Breast epithelium (tissue), 4 donors: ENCODE results near the gene PLEKHN1. TPM values are rescaled to one million over a fixed set of nuclear protein-coding genes. Genes with fewer than 3 reads are reported as not detected.
A peak's percentile ranks its signal among the peaks of the same experiment; 100 is the strongest.
"Not testable (repeated sequence)": the region's sequence is repeated elsewhere in the genome, so short reads cannot be mapped to it uniquely, and the experiment has no call there.

Experiments used
- DNase-seq, 2 donors: peaks; one replicate each; pipeline ENCODE4 v3.0.0-alpha.2; 2019; ENCODE audit warnings: low spot score in 2 of 2
- H3K27ac ChIP-seq, 2 donors: fragments of 200-600 bp; sonication (generic) in 1 of 2; one replicate each; pipeline ENCODE4 v1.5.1; 2016 to 2019; ENCODE audit warnings: mild to moderate bottlenecking in 1 of 2
- H3K27me3 ChIP-seq, 2 donors: fragments of 200-600 bp; sonication (generic) in 1 of 2; one replicate each; pipeline versions ENCODE4 v1.5.1 to v1.6.0; 2017 to 2019; ENCODE audit warnings: control low read depth in 1 of 2, mild to moderate bottlenecking in 1 of 2
- H3K36me3 ChIP-seq: fragments of 200-600 bp; one replicate; pipeline ENCODE4 v1.5.1; 2019
- H3K4me1 ChIP-seq, 2 donors: fragments of 200-600 bp; sonication (generic); one replicate each; pipeline ENCODE4 v1.5.1; 2016 to 2019; ENCODE audit warnings: control low read depth in 1 of 2
- H3K4me3 ChIP-seq, 3 donors: fragments of 200-600 bp; sonication (generic); 1 replicate in 2 of 3; 2 replicates in 1 of 3; pipeline ENCODE4 v1.5.1; 2016 to 2019; ENCODE audit warnings: mild to moderate bottlenecking in 3 of 3, moderate library complexity in 2 of 3
- H3K9me3 ChIP-seq, 2 donors: fragments of 200-600 bp; sonication (generic) in 1 of 2; one replicate each; pipeline ENCODE4 v1.5.1; 2016 to 2019; ENCODE audit warnings: control low read depth in 1 of 2
- CTCF ChIP-seq, 3 donors: fragments of 450-650 bp; IDR thresholded peaks; one replicate each; pipeline ENCODE4 v1.5.1; 2016 to 2017; ENCODE audit warnings: antibody characterized with exemption in 3 of 3, mild to moderate bottlenecking in 3 of 3, moderate library complexity in 3 of 3
- POLR2A ChIP-seq: fragments of 450-650 bp; IDR thresholded peaks from one replicate; pipeline ENCODE4 v1.6.1; 2016; ENCODE audit warnings: antibody characterized with exemption, mild to moderate bottlenecking, moderate library complexity
- POLR2AphosphoS5 ChIP-seq, 3 donors: sonication (generic); formaldehyde crosslinking; IDR thresholded peaks; one replicate each; pipeline ENCODE4 v1.6.1; 2017; ENCODE audit warnings: antibody characterized with exemption in 3 of 3
- intact Hi-C: fragments of 100-400 bp; cut with DNase I; formaldehyde crosslinking; loops from one replicate; pipeline ENCODE4 v1.15.1; 2023; ENCODE audit warnings: low total_unique reads
- total RNA-seq, 3 donors: library from RNA; depleted of rRNA; stranded (reverse); fragments of >200 nt; gene quantifications; one replicate each; pipeline ENCODE4 v1.1.0, GENCODE V29; 2016

The PLEKHN1 gene
- total RNA-seq, 3 donors from 2014 or later = 0.16 to 2.8 (median 1.6) TPM

GRCh38 chr1:983798-984475 lies 17.7 kb downstream of the PLEKHN1 start:
- DNase-seq = no peak
- Histone ChIP-seq H3K36me3 (no peaks in the 10 kb centered on the region), H3K9me3 (no peaks in the 10 kb centered on the region), H3K4me1 (no peaks in the 10 kb centered on the region), H3K27ac (no peak overlapping the region), H3K27me3 (peaks cover 0 to 18% of the 10 kb centered on the region in 2 donors), H3K4me3 (peak overlapping the region in 2 of 3 donors; percentile 28 to 40)
- no peak for TF ChIP-seq POLR2AphosphoS5 (IDR thresholded peaks at IDR 0.05)
- peak in 2 of 3 donors; percentile 47 to 68 for TF ChIP-seq CTCF (IDR thresholded peaks at IDR 0.05)
- intact Hi-C loops = no loop called here

DNA sequence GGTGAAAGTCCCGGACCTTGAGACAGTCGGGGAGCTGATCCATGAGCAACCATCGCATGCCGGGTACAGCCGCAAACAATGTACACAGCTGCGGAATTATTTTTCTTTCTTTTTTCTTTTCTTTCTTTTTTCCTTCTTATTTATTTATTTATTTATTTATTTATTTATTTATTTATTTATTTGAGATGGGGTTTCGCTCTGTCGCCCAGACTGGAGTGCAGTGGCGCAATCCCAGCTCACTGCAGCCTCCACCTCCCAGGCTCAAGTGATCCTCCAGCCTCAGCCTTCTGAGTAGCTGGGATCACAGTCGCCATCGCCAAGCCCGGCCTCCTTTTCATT lies 18.2 kb downstream of the PLEKHN1 start:
- intact Hi-C loops = no loop called here
- H3K9me3 ChIP-seq = no peaks in the 10 kb centered on the region
- H3K36me3 ChIP-seq = no peaks in the 10 kb centered on the region
- no peaks in the 10 kb centered on the region for H3K4me1 ChIP-seq
- no peak overlapping the region for H3K27ac ChIP-seq
- H3K27me3 ChIP-seq = peaks cover 0 to 18% of the 10 kb centered on the region in 2 donors
- H3K4me3 ChIP-seq = peak overlapping the region in 2 of 3 donors; percentile 28 to 40
- DNase-seq = no peak
- TF ChIP-seq CTCF (IDR thresholded peaks at IDR 0.05) (peak in 1 of 3 donors; percentile 32), POLR2A (no peak), POLR2AphosphoS5 (IDR thresholded peaks at IDR 0.05) (no peak)

- H3K4me3 ChIP-seq = no peak overlapping the region
- H3K9me3 ChIP-seq = no peaks in the 10 kb centered on the region
- H3K27me3 ChIP-seq = peaks cover 0 to 18% of the 10 kb centered on the region in 2 donors
- intact Hi-C loops = no loop called here
- H3K4me1 ChIP-seq = no peaks in the 10 kb centered on the region
- TF ChIP-seq POLR2AphosphoS5 (IDR thresholded peaks at IDR 0.05) (no peak), CTCF (IDR thresholded peaks at IDR 0.05) (no peak), POLR2A (no peak)
- no peaks in the 10 kb centered on the region for H3K36me3 ChIP-seq
- no peak for DNase-seq
- no peak overlapping the region for H3K27ac ChIP-seq
Observed at GRCh38 chr1:985126-985525, 18.8 kb downstream of the PLEKHN1 start.

GRCh38 chr1:988061-988460 lies 21.8 kb downstream of the PLEKHN1 start:
- H3K9me3 ChIP-seq, H3K36me3 ChIP-seq, DNase-seq, H3K4me1 ChIP-seq, H3K4me3 ChIP-seq, intact Hi-C loops, H3K27ac ChIP-seq: not testable (repeated sequence)
- peaks cover 0 to 11% of the 10 kb centered on the region in 2 donors for H3K27me3 ChIP-seq

GRCh38 chr1:991275-991674 lies 25.0 kb downstream of the PLEKHN1 start:
- H3K9me3 ChIP-seq, DNase-seq, H3K36me3 ChIP-seq, H3K4me3 ChIP-seq, intact Hi-C loops, H3K27ac ChIP-seq, H3K4me1 ChIP-seq, H3K27me3 ChIP-seq: not testable (repeated sequence)

DNA sequence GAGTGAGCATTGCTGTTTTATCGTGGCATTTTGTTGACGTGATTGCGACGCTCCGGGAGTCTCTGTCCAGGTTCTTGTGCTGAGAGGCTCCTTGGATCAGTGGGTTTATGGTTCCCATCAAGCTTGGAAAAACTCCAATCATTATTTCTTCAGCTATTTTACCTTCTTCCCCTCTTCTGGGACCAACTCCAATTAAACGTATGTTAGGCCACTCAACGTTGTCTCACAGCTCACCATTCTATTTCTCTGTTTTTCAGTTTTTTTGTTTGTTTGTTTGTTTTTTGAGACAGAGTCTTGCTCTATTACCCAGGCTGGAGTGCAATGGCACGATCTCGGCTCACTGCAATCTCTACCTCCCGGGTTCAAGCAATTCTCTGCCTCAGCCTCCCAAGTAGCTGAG lies 25.6 kb downstream of the PLEKHN1 start:
- Histone ChIP-seq H3K27me3 (no peaks in the 10 kb centered on the region), H3K4me1 (no peaks in the 10 kb centered on the region), H3K4me3 (no peak overlapping the region), H3K9me3 (peaks cover 6 to 8% of the 10 kb centered on the region in 2 donors), H3K27ac (no peak overlapping the region), H3K36me3 (no peaks in the 10 kb centered on the region)
- TF ChIP-seq POLR2A (no peak), POLR2AphosphoS5 (IDR thresholded peaks at IDR 0.05) (no peak), CTCF (IDR thresholded peaks at IDR 0.05) (no peak)
- no peak for DNase-seq
- intact Hi-C loops = no loop called here
